HG03520 (cell line): Measurements from ENCODE around the gene IL17C.

Experiments used
- ATAC-seq: cut with Tn5 transposase; IDR thresholded peaks from one replicate; pipeline ENCODE4 v1.9.1; 2021; ENCODE audit warnings: mild to moderate bottlenecking, moderate library complexity; ENCODE audit not compliant: unreplicated experiment

The IL17C gene

GRCh38 chr16:88642881-88643643 lies 4.7 kb downstream of the IL17C start:
- no peak for ATAC-seq

- ATAC-seq: no peak
These were observed 5.2 kb downstream of the IL17C start for GRCh38 chr16:88643644-88643932.

- no peak for ATAC-seq
These were observed 7.1 kb downstream of the IL17C start for GRCh38 chr16:88645455-88645854.

- no peak for ATAC-seq
These were observed 7.6 kb downstream of the IL17C start for GRCh38 chr16:88645941-88646340.

- no peak for ATAC-seq
These were observed 8.1 kb downstream of the IL17C start for GRCh38 chr16:88646345-88647034.

- ATAC-seq: no peak
These were observed 9.1 kb downstream of the IL17C start for GRCh38 chr16:88647178-88648070.

- ATAC-seq: no peak
These were observed 11.0 kb downstream of the IL17C start for GRCh38 chr16:88649195-88649923.

GRCh38 chr16:88649924-88650748 lies 11.8 kb downstream of the IL17C start:
- peak; percentile 16 for ATAC-seq

GRCh38 chr16:88650749-88651275 lies 12.4 kb downstream of the IL17C start, which contains the start of gene CYBA:
Gene CYBA, minus strand, starts transcription at chr16:88651053. Its CDS starts 40 bp downstream, at chr16:88651013.
- peak; percentile 56 for ATAC-seq

GRCh38 chr16:88651276-88651988 lies 13.1 kb downstream of the IL17C start:
- ATAC-seq: peak; percentile 61

- ATAC-seq: no peak
These were observed 13.8 kb downstream of the IL17C start for GRCh38 chr16:88651989-88652761.

- ATAC-seq: no peak
These were observed 14.3 kb downstream of the IL17C start for GRCh38 chr16:88652762-88653063.

GRCh38 chr16:88653101-88653500 lies 14.7 kb downstream of the IL17C start:
- no peak for ATAC-seq

GRCh38 chr16:88653596-88654362 lies 15.4 kb downstream of the IL17C start:
- ATAC-seq: no peak

- ATAC-seq: no peak
These were observed 16.1 kb downstream of the IL17C start for GRCh38 chr16:88654363-88655052.

- ATAC-seq: no peak
These were observed 16.8 kb downstream of the IL17C start for GRCh38 chr16:88655053-88655732.
